ENCODE results near the gene MAP2K5. TPM values are rescaled to one million over a fixed set of nuclear protein-coding genes. Genes with fewer than 3 reads are reported as not detected.
A peak's percentile ranks its signal among the peaks of the same experiment; 100 is the strongest.

The MAP2K5 gene
- total RNA-seq, 1 experiment from 2014 or later: 13.6 TPM

- TF ChIP-seq ZNF671 (CRISPR knock-in tag; IDR thresholded peaks at IDR 0.05): no peak
- no peak for TF ChIP-seq ZSCAN18 (CRISPR knock-in tag; IDR thresholded peaks at IDR 0.05)
- no peak for TF ChIP-seq ATF6 (CRISPR knock-in tag; IDR thresholded peaks at IDR 0.05)
- no peak for TF ChIP-seq ZNF263 (CRISPR knock-in tag; IDR thresholded peaks at IDR 0.05; ENCODE audit: low read depth)
- TF ChIP-seq ESRRA (CRISPR knock-in tag; IDR thresholded peaks at IDR 0.05; ENCODE audit: borderline replicate concordance): no peak
- peak; percentile 89; the same call in 1 of the 2 replicates for TF ChIP-seq TEAD1 (CRISPR knock-in tag; IDR thresholded peaks at IDR 0.05)
- peak; percentile 32; the same call in 1 of the 2 replicates for TF ChIP-seq FOXP1 (CRISPR knock-in tag; IDR thresholded peaks at IDR 0.05; ENCODE audit: borderline replicate concordance)
- no peak for TF ChIP-seq RORB (CRISPR knock-in tag; IDR thresholded peaks at IDR 0.05)
- TF ChIP-seq CTCF (IDR thresholded peaks at IDR 0.05): no peak
- TF ChIP-seq SMAD3 (CRISPR knock-in tag; IDR thresholded peaks at IDR 0.05; ENCODE audit: borderline replicate concordance): no peak
- no peak for TF ChIP-seq EMX1 (CRISPR knock-in tag; IDR thresholded peaks at IDR 0.05)
- TF ChIP-seq KAT7 (CRISPR knock-in tag; IDR thresholded peaks at IDR 0.05; ENCODE audit: borderline replicate concordance): 0 out of 2 replicates have a peak, but pooled peaks have one; percentile 36
- TF ChIP-seq E2F1 (CRISPR knock-in tag; IDR thresholded peaks at IDR 0.05): 0 out of 2 replicates have a peak, but pooled peaks have one; percentile 46
- TF ChIP-seq FOXK1 (CRISPR knock-in tag; IDR thresholded peaks at IDR 0.05): 0 out of 2 replicates have a peak, but pooled peaks have one; percentile 55
Observed at GRCh38 chr15:67803996-67804843, 261.7 kb downstream of the MAP2K5 start (continued).

- peaks cover 29% of the 10 kb centered on the region for H3K4me1 Mint-ChIP-seq
- DNase-seq (ENCODE audit: low spot score) (no peak), ATAC-seq (peak; percentile 6; the same call in 1 of the 2 replicates)
- no peak overlapping the region for H3K27ac Mint-ChIP-seq
- H3K27me3 Mint-ChIP-seq (ENCODE audit: low read depth): no peaks in the 10 kb centered on the region
- no peaks in the 10 kb centered on the region for H3K9me3 Mint-ChIP-seq
- TF ChIP-seq NFATC4 (CRISPR knock-in tag; IDR thresholded peaks at IDR 0.05) (no peak), OVOL2 (CRISPR knock-in tag; IDR thresholded peaks at IDR 0.05; ENCODE audit: borderline replicate concordance) (no peak), MXD4 (CRISPR knock-in tag; IDR thresholded peaks at IDR 0.05; ENCODE audit: borderline replicate concordance) (no peak), CREM (CRISPR knock-in tag; IDR thresholded peaks at IDR 0.05) (no peak), NFE2L1 (CRISPR knock-in tag; IDR thresholded peaks at IDR 0.05) (no peak), KAT7 (CRISPR knock-in tag; IDR thresholded peaks at IDR 0.05; ENCODE audit: borderline replicate concordance) (no peak), ELF4 (CRISPR knock-in tag; IDR thresholded peaks at IDR 0.05; ENCODE audit: low read depth) (no peak), NR3C1 (CRISPR knock-in tag; conservative IDR thresholded peaks at IDR 0.05; ENCODE audit: low read depth) (no peak), ZNF423 (CRISPR knock-in tag; IDR thresholded peaks at IDR 0.05) (no peak), MYBL2 (CRISPR knock-in tag; IDR thresholded peaks at IDR 0.05) (no peak), FOXJ3 (CRISPR knock-in tag; IDR thresholded peaks at IDR 0.05; ENCODE audit: borderline replicate concordance) (no peak), MLX (CRISPR knock-in tag; IDR thresholded peaks at IDR 0.05) (no peak)
- H3K4me3 Mint-ChIP-seq: no peak overlapping the region
- ChIA-PET CTCF (interaction anchor here (1.0 to 1.7 kb wide), 3 partner anchors 16 to 192 kb away, joined by 3 read pairs; no protein-coding TSS in a partner anchor), POLR2A (interaction anchor here (1.4 kb wide), 1 partner anchor 15 kb away, joined by 3 read pairs; no protein-coding TSS in a partner anchor)
- no peaks in the 10 kb centered on the region for H3K36me3 Mint-ChIP-seq
Observed at GRCh38 chr15:67805008-67805665, 262.6 kb downstream of the MAP2K5 start.

Measured in WTC11 (cell line).